Bronchial epithelial cell (primary cell): ENCODE results near the gene TF. TPM values are rescaled to one million over a fixed set of nuclear protein-coding genes. Genes with fewer than 3 reads are reported as not detected.

Experiments
- DNase-seq: peaks from one replicate; pipeline ENCODE4 v3.0.0-alpha.2; 2010; ENCODE audit warnings: low read depth
- FAIRE-seq: peaks from 2 replicates; lab custom pipeline; 2011; peaks lifted over from hg19 to GRCh38; lab: Jason Lieb, UNC
- H3K27me3 ChIP-seq: 2 replicates; pipeline ENCODE4 v1.5.1; 2011; ENCODE audit warnings: low read length; ENCODE audit not compliant: control insufficient read depth, insufficient read depth
- H3K36me3 ChIP-seq: 2 replicates; pipeline ENCODE4 v1.5.1; 2011; ENCODE audit warnings: low read length; ENCODE audit not compliant: control insufficient read depth, insufficient read depth
- H3K4me3 ChIP-seq: 2 replicates; pipeline ENCODE4 v1.5.1; 2011; ENCODE audit warnings: mild to moderate bottlenecking, low read depth, low read length, control low read depth
- total RNA-seq: library from RNA; depleted of rRNA; stranded (reverse); fragments of >200 nt; gene quantifications from 2 replicates; pipeline ENCODE4 v1.2.1, GENCODE V29; 2014
- TF ChIP-seq, protein P1 (sequence below): IDR thresholded peaks from 2 replicates; pipeline ENCODE4 v1.5.1; 2011; ENCODE audit warnings: mild to moderate bottlenecking, moderate library complexity, low read length, control low read depth, inconsistent platforms; ENCODE audit not compliant: insufficient read depth, severe bottlenecking

Gene TF
- total RNA-seq, 1 donor from 2014 or later: under 0.01 TPM

DNA sequence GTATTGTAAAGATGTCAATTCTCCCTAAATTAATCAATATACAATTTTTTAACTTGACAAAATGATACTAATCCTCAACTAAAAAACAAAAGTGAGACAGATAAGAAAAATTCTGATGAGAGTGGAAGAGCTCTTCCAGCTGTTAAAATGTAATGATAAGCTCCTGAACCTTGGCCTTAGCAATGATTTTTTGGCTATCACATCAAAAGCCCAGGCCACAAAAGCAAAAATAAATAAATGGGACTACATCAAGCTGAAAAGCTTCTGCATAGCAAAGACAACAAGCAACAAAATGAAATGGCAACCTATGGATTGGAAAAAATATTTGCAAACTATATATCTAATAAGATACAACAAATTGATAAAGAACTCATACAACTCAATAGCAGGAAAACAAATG is 35.4 kb downstream of the TF start:
- H3K27me3 ChIP-seq: peaks cover 2% of the 10 kb centered on the region
- FAIRE-seq: no peak
- no peak overlapping the region for H3K4me3 ChIP-seq
- no peaks in the 10 kb centered on the region for H3K36me3 ChIP-seq
- TF ChIP-seq, protein P1, sequence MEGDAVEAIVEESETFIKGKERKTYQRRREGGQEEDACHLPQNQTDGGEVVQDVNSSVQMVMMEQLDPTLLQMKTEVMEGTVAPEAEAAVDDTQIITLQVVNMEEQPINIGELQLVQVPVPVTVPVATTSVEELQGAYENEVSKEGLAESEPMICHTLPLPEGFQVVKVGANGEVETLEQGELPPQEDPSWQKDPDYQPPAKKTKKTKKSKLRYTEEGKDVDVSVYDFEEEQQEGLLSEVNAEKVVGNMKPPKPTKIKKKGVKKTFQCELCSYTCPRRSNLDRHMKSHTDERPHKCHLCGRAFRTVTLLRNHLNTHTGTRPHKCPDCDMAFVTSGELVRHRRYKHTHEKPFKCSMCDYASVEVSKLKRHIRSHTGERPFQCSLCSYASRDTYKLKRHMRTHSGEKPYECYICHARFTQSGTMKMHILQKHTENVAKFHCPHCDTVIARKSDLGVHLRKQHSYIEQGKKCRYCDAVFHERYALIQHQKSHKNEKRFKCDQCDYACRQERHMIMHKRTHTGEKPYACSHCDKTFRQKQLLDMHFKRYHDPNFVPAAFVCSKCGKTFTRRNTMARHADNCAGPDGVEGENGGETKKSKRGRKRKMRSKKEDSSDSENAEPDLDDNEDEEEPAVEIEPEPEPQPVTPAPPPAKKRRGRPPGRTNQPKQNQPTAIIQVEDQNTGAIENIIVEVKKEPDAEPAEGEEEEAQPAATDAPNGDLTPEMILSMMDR: no peak
- no peak for DNase-seq

DNA sequence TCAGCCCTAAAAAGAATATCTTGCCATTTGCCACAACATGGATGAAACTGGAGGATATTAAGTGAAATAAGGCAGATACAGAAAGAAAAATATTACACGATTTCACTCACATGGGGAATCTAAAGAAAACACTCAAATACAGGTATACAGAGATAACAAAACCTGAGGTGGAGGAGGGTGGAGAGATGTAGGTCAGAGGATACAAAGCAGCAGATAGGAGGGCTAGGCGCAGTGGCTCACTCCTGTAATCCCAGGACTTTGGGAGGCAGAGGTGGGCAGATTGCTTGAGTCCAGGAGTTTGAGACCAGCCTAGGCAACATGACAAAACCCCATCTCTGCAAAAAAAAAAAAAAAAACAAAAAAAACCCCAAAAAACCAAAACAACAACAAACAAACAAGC is 36.3 kb downstream of the TF start:
- FAIRE-seq: no peak
- Histone ChIP-seq H3K27me3 (peaks cover 2% of the 10 kb centered on the region), H3K4me3 (no peak overlapping the region), H3K36me3 (no peaks in the 10 kb centered on the region)
- DNase-seq: no peak
- TF ChIP-seq, protein P1: no peak

DNA sequence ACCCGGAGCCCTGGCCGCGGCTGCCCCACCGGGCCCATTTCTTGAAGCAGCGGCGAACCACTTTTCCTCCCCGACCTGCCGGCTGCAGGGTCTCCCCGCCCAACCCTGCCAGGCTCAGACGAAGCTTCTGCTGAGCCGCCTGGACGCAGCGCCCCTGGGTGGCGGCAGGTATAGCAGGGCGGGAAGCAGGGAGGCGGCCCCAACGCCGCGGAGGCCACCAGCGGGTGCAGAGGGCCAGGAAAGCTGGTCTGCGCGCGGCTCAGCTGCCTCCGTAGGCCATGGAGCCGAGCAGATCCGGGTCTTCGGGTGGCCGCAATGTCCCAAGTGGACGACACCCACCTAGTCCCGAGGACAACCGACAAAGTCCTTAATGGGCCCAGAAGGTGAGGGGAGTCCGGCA is 37.6 kb downstream of the TF start:
- Histone ChIP-seq H3K27me3 (no peaks in the 10 kb centered on the region), H3K4me3 (no peak overlapping the region), H3K36me3 (no peaks in the 10 kb centered on the region)
- DNase-seq (no peak), FAIRE-seq (no peak)
- TF ChIP-seq, protein P1: no peak

DNA sequence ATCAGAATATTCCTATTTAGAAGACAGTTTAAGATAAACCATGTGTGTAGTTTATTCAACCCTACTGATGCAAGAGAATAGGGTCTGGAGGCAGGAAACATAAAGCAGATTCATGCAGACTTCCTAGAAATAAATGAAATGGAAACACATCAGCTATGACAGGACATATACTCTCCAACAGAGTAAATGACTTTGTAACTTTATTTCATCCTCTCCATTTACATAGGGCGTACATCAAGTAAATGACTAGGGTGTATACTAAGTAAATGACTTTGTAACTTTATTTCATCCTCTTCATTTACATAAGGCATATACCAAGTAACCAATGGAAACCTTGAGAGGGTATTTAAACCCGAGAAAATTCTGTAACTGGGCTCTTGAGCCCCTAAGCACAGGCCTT is 41.8 kb downstream of the TF start:
- TF ChIP-seq, protein P1: no peak
- no peak overlapping the region for H3K4me3 ChIP-seq
- no peaks in the 10 kb centered on the region for H3K27me3 ChIP-seq
- no peak for FAIRE-seq
- no peaks in the 10 kb centered on the region for H3K36me3 ChIP-seq
- DNase-seq: no peak

DNA sequence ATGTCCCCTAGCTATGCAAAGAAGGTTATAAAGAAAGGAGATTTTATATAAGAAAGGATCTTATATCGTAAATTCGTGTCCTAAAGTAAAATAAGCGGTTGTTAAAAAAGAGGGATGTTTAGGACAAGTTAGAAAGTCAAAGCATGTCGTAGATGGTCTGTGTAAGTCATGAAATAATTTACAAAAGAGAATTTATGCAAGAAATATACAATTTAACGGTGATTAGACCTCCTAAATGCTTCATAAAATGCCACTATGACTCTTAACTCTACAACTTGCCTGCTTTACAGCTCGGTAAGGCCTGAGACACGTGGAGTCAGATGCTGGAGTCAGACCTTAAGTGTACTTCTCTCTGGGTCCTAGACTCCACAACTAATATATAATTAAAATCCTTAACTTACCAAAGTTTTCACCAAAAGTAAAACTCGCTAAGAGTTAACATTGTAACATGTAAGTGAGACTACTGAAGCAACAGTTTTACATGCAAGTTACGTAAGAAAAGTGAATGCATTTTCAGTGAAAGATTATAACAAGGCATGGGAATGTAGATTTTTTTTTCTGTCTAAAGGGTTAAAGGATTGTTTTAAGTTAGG is 46.1 kb downstream of the TF start:
- Histone ChIP-seq H3K36me3 (no peaks in the 10 kb centered on the region), H3K4me3 (no peak overlapping the region), H3K27me3 (no peaks in the 10 kb centered on the region)
- no peak for DNase-seq
- no peak for FAIRE-seq
- TF ChIP-seq, protein P1: no peak
